MM.1S (cell line): ENCODE data around the gene NCOA3.

Experiments
- EZH2 ChIP-seq: fragments of 300-600 bp; sonication (generic); optimal IDR thresholded peaks from 2 replicates; pipeline ENCODE3; 2017; ENCODE audit warnings: low read depth, mild to moderate bottlenecking, antibody characterized with exemption, low read length, mixed read lengths
- EZH2phosphoT487 ChIP-seq: fragments of 300-600 bp; sonication (generic); IDR thresholded peaks from 2 replicates; pipeline ENCODE4 v1.6.1; 2018; ENCODE audit warnings: antibody characterized with exemption, low read length
- TF ChIP-seq, protein P1 (sequence below): fragments of 300-600 bp; sonication (generic); IDR thresholded peaks from 2 replicates; pipeline ENCODE4 v1.5.1; 2016; ENCODE audit warnings: antibody characterized with exemption, low read length, mixed read lengths

DNA sequence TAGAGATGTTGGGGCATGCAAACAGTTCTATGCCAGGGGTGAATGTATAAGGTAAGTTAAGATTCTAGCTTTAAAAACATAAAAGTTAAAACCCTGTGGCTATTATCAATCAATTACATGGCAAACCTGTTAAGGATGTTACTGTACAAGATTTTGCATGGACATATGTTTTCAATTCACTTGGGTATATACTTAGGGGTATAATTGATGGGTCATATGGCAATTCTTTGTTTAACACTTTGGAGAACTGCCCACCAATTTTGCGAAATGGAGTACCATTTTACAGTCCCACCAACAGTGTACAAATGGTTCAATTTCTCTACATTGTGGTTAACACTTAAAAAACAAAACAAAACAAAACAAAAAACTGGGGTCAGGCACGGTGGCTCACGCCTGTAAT lies 9.4 kb upstream of the NCOA3 start:
- TF ChIP-seq, protein P1, sequence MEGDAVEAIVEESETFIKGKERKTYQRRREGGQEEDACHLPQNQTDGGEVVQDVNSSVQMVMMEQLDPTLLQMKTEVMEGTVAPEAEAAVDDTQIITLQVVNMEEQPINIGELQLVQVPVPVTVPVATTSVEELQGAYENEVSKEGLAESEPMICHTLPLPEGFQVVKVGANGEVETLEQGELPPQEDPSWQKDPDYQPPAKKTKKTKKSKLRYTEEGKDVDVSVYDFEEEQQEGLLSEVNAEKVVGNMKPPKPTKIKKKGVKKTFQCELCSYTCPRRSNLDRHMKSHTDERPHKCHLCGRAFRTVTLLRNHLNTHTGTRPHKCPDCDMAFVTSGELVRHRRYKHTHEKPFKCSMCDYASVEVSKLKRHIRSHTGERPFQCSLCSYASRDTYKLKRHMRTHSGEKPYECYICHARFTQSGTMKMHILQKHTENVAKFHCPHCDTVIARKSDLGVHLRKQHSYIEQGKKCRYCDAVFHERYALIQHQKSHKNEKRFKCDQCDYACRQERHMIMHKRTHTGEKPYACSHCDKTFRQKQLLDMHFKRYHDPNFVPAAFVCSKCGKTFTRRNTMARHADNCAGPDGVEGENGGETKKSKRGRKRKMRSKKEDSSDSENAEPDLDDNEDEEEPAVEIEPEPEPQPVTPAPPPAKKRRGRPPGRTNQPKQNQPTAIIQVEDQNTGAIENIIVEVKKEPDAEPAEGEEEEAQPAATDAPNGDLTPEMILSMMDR = no peak
- TF ChIP-seq EZH2phosphoT487 (no peak), EZH2 (no peak)
